ENCODE data around the gene ACAP3.

Gene ACAP3

DNA sequence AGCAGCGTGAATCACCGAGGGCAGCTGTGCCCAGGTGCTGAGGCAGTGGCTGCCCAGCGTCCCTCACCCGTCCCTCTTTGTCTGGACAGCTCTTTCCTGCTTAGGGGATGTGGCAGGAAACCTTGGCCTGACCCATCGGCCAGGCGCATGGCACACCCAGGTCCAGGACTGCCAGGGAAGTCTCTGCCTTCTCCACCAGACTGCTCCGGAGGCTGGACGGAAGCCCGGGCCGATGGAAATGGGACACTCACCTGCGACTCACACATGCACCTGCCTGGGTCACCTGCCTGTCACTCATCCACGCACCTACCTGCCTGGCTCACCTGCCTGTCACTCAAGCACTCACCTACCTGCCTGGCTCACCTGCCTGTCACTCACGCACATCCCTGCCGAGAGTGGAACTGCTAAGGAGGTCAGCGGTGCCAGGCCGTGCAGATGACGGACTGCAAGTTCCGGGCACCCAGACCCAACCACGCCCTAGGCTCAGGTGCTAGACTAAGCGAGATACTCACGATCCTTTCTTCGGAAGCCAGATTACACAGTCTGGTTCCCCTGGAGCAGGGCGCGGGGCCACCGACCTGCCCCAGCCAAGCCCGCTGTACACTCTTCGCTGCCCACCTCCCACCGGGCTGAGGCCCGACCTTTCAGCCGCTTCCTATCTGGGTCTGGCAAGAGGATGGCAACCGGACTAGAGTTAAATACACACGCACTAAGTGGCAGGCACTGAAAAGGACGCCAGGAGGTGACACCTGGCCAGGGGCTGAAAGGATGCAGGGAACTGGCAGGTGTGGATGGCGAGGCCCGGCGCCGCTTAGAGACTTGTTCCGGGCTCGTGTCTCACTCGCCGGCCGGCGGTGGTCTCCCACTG, 35.2 kb downstream of the ACAP3 start:
- DNase-seq (ENCODE audit: extremely low read depth in 1 of 2, low read depth in 1 of 2) = no peak

GRCh38 chr1:1270813-1271212, 36.9 kb downstream of the ACAP3 start:
- DNase-seq (ENCODE audit: extremely low read depth in 1 of 2, low read depth in 1 of 2) = no peak

DNA sequence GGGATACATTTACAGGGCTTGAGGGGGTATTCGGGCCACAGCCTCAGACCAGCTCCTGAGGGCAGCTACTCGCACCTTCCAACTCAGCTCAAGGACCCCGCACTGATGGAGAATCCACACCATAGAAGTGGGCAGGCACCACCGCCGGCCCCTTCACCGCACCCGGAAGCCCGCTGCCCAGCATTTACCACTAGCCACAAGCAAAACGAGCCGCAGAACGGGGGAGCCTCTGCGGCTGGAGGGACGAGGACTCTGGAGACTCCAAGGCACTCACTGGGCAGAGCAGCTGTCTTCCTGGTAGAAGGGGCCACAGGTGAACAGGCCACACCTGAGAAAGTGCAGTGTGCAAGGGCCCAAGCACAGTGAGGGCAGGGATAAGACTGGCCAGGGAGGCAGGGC, 39.4 kb downstream of the ACAP3 start:
- DNase-seq (ENCODE audit: extremely low read depth in 1 of 2, low read depth in 1 of 2) = no peak

- DNase-seq (ENCODE audit: extremely low read depth in 1 of 2, low read depth in 1 of 2) = no peak
Measured at GRCh38 chr1:1267488-1268283, 40.0 kb downstream of the ACAP3 start.

DNA sequence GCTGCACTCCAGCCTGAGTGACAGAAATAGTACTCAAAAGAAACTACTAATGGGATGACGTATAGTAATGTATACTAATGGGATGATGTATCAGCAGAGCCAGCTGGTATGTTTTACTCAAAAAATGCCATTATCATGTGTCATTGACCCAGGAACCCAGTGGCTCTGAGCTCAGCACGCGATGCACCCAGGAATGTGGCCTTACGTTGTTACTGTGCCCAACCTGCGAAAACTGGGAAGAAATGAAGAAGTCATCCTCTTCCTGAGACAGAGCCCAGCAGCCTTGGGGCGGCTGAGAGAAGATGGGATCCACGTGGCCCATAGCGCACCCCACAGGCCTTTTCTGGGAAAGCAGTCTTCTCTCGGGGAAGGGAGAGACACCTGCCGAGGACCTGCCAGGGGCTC, 42.9 kb downstream of the ACAP3 start:
- no peak for DNase-seq (ENCODE audit: extremely low read depth in 1 of 2, low read depth in 1 of 2)

DNA sequence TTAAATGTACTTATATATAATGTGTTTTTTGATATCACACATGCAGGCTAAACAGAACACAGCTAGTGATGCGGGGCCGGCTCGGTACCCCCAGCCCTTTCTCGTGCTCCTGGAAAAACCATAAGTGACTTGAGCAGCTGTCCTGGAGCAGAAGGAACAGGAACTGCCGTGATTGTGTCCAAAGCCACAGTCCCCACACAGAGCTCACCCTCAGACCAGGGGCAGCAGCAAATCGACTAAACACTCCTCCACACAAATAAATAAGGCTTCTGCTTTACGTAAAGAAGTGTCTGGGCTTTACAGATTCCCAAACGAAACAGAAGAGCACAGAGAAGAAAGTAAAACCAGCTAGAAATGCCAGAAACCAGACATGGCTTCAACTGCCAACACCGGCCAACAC, 43.7 kb downstream of the ACAP3 start:
- no peak for DNase-seq (ENCODE audit: extremely low read depth in 1 of 2, low read depth in 1 of 2)

- no peak for DNase-seq (ENCODE audit: extremely low read depth in 1 of 2, low read depth in 1 of 2)
Measured at GRCh38 chr1:1262758-1263157, 45.0 kb downstream of the ACAP3 start.

- no peak for DNase-seq (ENCODE audit: extremely low read depth in 1 of 2, low read depth in 1 of 2)
Measured at GRCh38 chr1:1262071-1262470, 45.7 kb downstream of the ACAP3 start.

GRCh38 chr1:1260843-1261560, 46.7 kb downstream of the ACAP3 start:
- DNase-seq (ENCODE audit: extremely low read depth in 1 of 2, low read depth in 1 of 2) = no peak

- DNase-seq (ENCODE audit: extremely low read depth in 1 of 2, low read depth in 1 of 2) = no peak
Measured at GRCh38 chr1:1259951-1260600, 47.7 kb downstream of the ACAP3 start.

DNA sequence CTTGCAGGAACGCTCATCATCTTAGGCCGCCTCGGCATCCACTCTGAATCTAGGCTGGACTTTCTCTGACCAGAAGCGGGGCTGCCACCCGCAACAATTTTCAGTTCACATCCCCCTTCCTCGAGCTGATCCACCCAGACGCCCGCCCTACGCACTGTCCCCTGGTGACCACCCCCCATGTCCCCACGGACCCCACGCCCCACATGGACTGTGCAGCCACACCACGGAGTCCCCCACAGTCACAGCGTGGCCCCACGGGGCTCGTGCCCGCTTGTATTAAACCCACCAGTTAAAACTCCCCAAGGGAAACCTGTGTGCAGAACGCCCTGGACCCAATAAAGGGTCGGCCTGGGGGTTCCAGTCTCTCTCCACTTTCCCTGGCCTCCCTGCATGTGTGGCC, 48.2 kb downstream of the ACAP3 start:
- DNase-seq (ENCODE audit: extremely low read depth in 1 of 2, low read depth in 1 of 2) = no peak

DNA sequence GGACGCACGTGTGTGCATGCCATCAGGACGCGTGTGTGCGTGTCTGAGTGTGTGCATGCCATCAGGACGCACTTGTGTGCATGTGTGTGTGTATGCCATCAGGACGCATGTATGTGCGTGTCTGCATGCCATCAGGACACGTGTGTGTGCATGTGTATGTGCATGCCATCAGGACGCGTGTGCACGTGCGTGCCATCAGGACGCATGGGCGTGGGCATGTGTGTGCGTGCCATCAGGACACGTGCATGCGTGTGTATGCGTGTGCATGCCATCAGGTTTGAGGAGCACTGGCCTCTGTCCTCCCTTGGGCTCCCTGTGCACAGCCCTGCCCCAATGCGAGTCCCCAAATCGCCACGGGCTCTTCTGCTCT, 48.6 kb downstream of the ACAP3 start:
- DNase-seq (ENCODE audit: extremely low read depth in 1 of 2, low read depth in 1 of 2) = no peak

- DNase-seq (ENCODE audit: extremely low read depth in 1 of 2, low read depth in 1 of 2) = no peak
Measured at GRCh38 chr1:1256956-1257871, 50.5 kb downstream of the ACAP3 start.

GRCh38 chr1:1255611-1256010, 52.1 kb downstream of the ACAP3 start:
- DNase-seq (ENCODE audit: extremely low read depth in 1 of 2, low read depth in 1 of 2) = no peak

- DNase-seq (ENCODE audit: extremely low read depth in 1 of 2, low read depth in 1 of 2) = no peak
Measured at GRCh38 chr1:1255078-1255477, 52.7 kb downstream of the ACAP3 start.

GRCh38 chr1:1254667-1254998, 53.1 kb downstream of the ACAP3 start:
- DNase-seq (ENCODE audit: extremely low read depth in 1 of 2, low read depth in 1 of 2) = no peak

GRCh38 chr1:1253972-1254666, 53.6 kb downstream of the ACAP3 start:
- DNase-seq (ENCODE audit: extremely low read depth in 1 of 2, low read depth in 1 of 2) = no peak

DNA sequence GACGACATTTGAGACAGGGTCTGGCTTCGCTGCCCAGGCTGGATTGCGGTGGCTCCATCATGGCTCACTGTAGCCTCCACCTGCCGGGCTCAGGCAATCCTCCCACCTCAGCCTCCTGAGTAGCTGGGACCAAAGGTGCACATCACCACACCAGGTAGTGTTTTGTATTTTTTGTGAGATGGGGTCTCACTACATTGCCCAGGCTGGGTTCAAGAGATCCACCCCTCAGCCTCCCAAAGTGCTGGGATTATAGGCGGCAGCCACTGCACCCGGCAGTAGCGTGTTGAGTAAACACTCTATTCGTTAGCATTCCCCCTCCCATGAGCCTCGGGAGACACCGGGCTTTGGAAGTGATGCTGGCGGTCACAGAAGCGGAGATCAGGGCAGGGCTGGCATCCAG, 54.4 kb downstream of the ACAP3 start:
- no peak for DNase-seq (ENCODE audit: extremely low read depth in 1 of 2, low read depth in 1 of 2)

DNA sequence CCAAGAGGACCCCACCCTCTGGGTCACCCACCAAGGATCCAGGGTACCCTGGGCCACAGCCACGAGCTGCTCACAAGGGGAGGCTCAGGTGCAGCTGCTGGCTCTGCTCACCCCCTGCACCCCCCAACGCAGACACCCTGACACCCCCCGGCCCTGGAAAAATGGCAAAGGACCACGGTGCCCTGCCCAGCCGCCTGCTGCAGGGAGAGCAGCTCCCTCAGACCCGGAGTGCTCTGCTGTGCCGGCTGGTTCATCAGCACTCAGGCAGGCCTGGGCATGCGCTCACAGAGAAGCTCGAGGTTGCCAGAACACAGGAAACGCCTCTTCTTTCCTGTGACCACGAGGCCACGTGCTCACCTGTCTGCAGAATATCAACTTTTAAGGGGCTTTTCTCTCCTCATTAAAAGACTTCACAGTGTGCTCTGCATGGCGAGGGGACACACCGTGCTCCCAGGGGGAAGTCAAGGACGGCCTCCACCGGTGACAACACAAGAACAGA, 56.9 kb downstream of the ACAP3 start:
- DNase-seq (ENCODE audit: extremely low read depth in 1 of 2, low read depth in 1 of 2) = peak; percentile 56 to 59

Data from stimulated activated CD8-positive, alpha-beta memory T cell treated with anti-CD3 and anti-CD28 coated beads, Interleukin-7, amount 100 ng/mL, for 48 hours (primary cell).